ENCODE measurements around the gene LCAT.
A peak's percentile ranks its signal among the peaks of the same experiment; 100 is the strongest.
"Not testable (repeated sequence)": the region's sequence is repeated elsewhere in the genome, so short reads cannot be mapped to it uniquely, and the experiment has no call there.

LCAT gene, protein sequence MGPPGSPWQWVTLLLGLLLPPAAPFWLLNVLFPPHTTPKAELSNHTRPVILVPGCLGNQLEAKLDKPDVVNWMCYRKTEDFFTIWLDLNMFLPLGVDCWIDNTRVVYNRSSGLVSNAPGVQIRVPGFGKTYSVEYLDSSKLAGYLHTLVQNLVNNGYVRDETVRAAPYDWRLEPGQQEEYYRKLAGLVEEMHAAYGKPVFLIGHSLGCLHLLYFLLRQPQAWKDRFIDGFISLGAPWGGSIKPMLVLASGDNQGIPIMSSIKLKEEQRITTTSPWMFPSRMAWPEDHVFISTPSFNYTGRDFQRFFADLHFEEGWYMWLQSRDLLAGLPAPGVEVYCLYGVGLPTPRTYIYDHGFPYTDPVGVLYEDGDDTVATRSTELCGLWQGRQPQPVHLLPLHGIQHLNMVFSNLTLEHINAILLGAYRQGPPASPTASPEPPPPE

GRCh38 chr16:67943619-67944504 lies at the start of gene LCAT:
Gene LCAT (minus strand): TSS chr16:67944120. CDS start chr16:67944101, 19 bp downstream.
- DNase-seq: no peak

GRCh38 chr16:67993207-67994039 lies 49.5 kb upstream of the LCAT start:
- peak; percentile 85 for DNase-seq

GRCh38 chr16:67992661-67993206 lies 48.8 kb upstream of the LCAT start:
- DNase-seq: no peak

- DNase-seq: no peak
Observed at GRCh38 chr16:67990018-67990386, 46.1 kb upstream of the LCAT start.

- DNase-seq: no peak
Observed at GRCh38 chr16:67989322-67990017, 45.5 kb upstream of the LCAT start.

GRCh38 chr16:67988675-67989074 lies 44.8 kb upstream of the LCAT start:
- no peak for DNase-seq

GRCh38 chr16:67987460-67988160 lies 43.7 kb upstream of the LCAT start:
- DNase-seq: no peak

- DNase-seq: no peak
Observed at GRCh38 chr16:67986949-67987348, 43.0 kb upstream of the LCAT start.

DNA sequence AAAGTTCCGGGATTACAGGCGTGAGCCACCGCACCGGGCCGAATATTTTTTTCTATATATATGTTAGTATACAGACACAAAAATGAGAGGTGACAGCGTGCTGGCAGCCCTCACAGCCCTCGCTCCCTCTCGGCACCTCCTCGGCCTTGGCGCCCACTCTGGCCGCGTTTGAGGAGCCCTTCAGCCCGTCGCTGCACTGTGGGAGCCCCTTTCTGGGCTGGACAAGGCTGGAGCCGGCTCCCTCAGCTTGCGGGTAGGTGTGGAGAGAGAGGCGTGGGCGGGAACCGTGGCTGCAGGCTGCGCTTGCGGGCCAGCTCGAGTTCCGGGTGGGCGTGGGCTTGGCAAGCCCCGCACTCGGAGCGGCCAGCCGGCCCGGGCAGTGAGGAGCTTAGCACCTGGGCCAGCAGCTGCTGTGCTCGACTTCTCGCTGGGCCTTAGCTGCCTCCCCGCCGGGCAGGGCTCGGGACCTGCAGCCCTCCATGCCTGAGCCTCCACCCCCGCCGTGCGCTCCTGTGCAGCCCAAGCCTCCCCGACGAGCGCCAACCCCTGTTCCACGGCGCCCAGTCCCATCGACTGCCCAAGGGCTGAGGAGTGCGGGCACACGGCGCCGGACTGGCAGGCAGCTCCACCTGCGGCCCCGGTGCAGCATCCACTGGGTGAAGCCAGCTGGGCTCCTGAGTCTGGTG lies 38.2 kb upstream of the LCAT start:
- no peak for DNase-seq

- DNase-seq: peak; percentile 18
Observed at GRCh38 chr16:67979955-67980678, 36.2 kb upstream of the LCAT start, which contains the start of gene DPEP3. Gene DPEP3 (minus strand): TSS chr16:67980499. CDS start chr16:67980380, 119 bp downstream.

DNA sequence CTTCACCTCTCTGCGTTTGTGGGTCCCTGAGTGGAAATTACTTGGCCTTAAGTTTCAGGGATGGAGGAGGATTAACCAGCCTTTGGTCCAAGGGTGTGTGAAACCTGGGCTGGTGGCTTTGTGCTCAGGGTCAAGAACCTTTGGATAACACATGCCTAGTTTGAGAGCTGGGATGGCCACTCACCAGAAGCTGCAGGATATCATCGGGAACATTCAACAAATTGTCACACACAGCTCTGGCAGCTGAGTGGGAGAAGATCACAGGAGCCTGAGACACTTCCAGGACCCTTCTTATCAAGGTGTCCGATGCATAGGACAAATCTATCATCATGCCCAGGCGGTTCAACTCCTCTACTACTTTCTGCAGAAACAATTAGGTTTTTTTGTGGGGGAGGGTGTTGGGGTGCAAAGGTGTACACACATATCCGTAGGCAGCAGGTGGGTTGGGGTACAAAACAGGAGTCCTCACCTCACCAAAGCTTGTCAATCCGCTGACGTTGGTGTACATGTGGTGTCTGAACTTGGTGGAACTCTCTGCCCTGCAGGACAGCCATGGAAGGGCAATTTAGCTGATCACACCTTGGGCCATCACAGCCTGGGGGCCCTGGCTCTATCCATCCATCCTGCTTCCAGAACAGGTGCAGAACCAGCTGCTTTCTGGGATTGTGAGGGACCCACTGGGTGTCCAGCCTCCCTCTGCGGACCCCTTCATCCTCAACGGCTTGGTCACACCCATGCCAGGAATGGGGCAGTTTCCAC lies 33.7 kb upstream of the LCAT start:
- DNase-seq: no peak

DNA sequence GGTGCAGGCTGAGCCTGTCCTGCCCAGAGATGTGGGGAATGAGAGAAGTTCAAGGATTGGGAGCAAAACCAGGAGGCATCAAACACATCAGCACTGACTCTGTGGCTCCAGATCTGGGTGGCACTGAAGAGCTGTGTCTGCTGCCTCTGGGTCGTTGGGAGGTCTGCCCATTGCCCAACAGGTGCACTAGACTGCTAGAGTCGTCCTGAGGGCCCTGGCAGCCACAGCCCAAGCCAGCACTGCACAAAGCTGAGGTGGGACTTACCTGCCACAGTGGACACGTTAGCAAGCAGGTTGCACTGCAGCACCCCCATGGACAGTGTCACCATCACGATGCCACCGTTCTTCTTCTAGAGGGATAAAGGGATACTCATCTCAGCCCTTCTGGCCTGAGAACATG lies 33.1 kb upstream of the LCAT start:
- no peak for DNase-seq

GRCh38 chr16:67976205-67976604 lies 32.3 kb upstream of the LCAT start:
- DNase-seq: no peak

DNA sequence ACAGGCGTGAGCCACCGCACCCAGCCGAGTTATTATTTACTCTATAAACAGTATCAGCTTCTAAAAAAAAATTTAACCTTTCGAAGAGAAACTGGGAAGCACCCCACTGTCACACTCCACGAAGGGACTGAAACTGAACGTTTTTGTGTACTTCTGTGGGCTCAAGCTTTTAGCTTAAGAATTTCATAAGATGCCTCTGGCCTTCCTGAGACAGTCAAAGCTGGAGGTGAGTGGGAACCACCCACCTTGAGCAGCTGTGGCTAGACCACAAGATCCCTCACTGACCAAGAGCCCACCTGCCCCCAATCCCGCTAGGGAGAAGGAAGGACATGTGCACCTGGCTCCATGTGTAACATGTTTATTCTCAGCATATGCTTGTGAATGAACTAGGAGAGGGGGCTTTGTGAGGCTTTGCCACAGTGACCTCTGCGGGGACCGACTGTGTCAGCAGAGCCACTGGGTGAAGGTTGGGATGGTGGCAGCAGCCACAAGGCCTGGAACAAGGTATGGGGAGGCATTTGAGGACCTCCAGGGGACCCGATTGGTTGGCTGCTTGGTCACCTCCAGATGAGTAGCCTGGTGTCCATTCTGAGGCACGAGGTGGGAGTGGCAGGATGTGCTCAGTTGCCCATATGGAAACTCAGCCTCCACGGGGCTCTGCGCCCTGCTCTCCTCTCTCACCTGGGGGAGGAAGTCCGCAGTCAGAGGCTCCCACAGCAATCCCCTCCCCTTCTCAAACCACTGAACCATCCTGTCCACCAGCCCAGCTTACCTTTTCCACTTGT lies 31.6 kb upstream of the LCAT start:
- no peak for DNase-seq

GRCh38 chr16:67972285-67972684 lies 28.4 kb upstream of the LCAT start:
- DNase-seq: not testable (repeated sequence)

- no peak for DNase-seq
Observed at GRCh38 chr16:67971111-67971510, 27.2 kb upstream of the LCAT start.

GRCh38 chr16:67969254-67970039 lies 25.5 kb upstream of the LCAT start:
- no peak for DNase-seq
